ENCODE data around the gene RAD51B. TPM values are rescaled to one million over a fixed set of nuclear protein-coding genes. Genes with fewer than 3 reads are reported as not detected.
"Not testable (repeated sequence)": the region's sequence is repeated elsewhere in the genome, so short reads cannot be mapped to it uniquely, and the experiment has no call there.

Gene RAD51B
- total and polyA plus RNA-seq, 4 donors = 2.8 to 39.6 (median 13.3) TPM; not detected in 1

DNA sequence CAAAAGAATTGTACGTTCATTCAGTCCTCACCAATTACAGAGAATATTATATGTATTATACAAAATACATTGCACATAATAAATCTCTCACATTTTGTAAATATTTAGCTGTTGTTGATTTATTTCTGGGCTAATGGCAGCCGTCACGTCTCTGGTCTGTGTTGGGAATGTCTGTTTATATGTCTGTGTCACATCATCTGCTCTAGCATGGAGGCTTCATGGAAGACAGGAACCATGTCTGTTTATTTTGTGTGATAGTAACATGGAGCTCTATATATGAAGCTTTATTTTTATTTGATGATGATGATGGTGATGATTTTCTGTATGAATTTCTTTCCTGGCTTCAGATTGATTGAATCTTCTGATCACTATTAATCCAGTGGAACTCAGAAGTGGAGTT lies 138.4 kb downstream of the RAD51B start:
- 63 to 94% methylated on average over 3 of the region's 3 CpGs for WGBS, 2 donors
- ATAC-seq (ENCODE audit: low FRiP score) (no peak), DNase-seq (no peak)
- intact Hi-C loops (cut with DNase I) = no loop called here
- Histone ChIP-seq H3K27ac (ENCODE audit: low read depth in 1 of 2, low read length in 2 of 2) (no peak overlapping the region), H3K9me3 (ENCODE audit: control insufficient read depth, low read length) (no peaks in the 10 kb centered on the region), H3K36me3 (ENCODE audit: control insufficient read depth in 1 of 2, insufficient read depth in 2 of 2, low read length in 1 of 2) (no peaks in the 10 kb centered on the region), H3K27me3 (ENCODE audit: control insufficient read depth in 1 of 2, insufficient read depth in 2 of 2, low read length in 1 of 2) (no peaks in the 10 kb centered on the region), H3K4me3 (ENCODE audit: low read length in 2 of 2) (no peak overlapping the region), H3K4me1 (ENCODE audit: control insufficient read depth in 1 of 2, insufficient read depth in 2 of 2, low read length in 2 of 2) (no peaks in the 10 kb centered on the region)

DNA sequence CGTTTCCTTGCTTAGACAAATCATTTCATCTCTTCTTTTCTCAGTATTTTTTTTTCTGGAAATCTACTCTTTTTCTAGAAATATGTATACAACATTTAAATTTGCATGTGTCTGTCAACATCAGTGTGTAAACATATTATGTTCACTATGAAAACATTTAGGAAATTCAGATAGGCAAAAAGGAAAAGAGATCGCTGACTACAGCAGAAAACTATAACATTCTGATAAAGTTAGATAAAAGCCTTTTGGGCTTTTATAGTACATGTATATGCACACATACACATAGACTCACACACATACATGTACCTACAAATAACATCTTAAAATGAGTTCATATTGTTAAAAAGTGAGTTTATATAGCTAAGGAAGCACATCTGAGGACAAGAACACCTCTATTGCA lies 142.1 kb downstream of the RAD51B start:
- DNase-seq (no peak), ATAC-seq (ENCODE audit: low FRiP score) (no peak)
- H3K27ac ChIP-seq (ENCODE audit: low read depth in 1 of 2, low read length in 2 of 2) = no peak overlapping the region
- intact Hi-C loops (cut with DNase I) = no loop called here
- H3K36me3 ChIP-seq (ENCODE audit: control insufficient read depth in 1 of 2, insufficient read depth in 2 of 2, low read length in 1 of 2) = no peaks in the 10 kb centered on the region
- no peaks in the 10 kb centered on the region for H3K9me3 ChIP-seq (ENCODE audit: control insufficient read depth, low read length)
- no peaks in the 10 kb centered on the region for H3K4me1 ChIP-seq (ENCODE audit: control insufficient read depth in 1 of 2, insufficient read depth in 2 of 2, low read length in 2 of 2)
- no peaks in the 10 kb centered on the region for H3K27me3 ChIP-seq (ENCODE audit: control insufficient read depth in 1 of 2, insufficient read depth in 2 of 2, low read length in 1 of 2)
- H3K4me3 ChIP-seq (ENCODE audit: low read length in 2 of 2) = no peak overlapping the region
- WGBS, 2 donors = 94 to 96% methylated on average over 2 of the region's 2 CpGs

DNA sequence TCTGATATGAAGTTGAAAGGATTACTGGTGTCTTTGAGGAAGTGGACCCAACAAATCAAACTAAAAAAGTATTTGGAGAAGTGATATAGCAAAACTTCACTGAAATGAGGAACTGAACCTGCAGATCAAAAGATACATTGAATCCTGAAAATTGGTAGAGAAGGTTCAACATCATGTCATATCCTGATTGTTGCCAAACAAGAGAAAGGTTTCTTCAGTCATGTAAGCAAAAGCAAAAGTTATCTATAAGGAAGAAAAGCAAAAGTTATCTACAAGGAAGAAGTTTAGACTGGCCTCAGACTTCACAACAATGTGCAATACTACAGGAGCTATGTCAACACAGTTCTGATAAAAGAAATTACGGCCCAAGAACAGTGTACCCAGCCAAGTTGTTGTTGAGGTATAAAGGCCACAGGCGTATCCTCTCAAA lies 142.7 kb downstream of the RAD51B start:
- Histone ChIP-seq H3K4me3 (ENCODE audit: low read length in 2 of 2) (no peak overlapping the region), H3K27me3 (ENCODE audit: control insufficient read depth in 1 of 2, insufficient read depth in 2 of 2, low read length in 1 of 2) (no peaks in the 10 kb centered on the region), H3K27ac (ENCODE audit: low read depth in 1 of 2, low read length in 2 of 2) (no peak overlapping the region), H3K36me3 (ENCODE audit: control insufficient read depth in 1 of 2, insufficient read depth in 2 of 2, low read length in 1 of 2) (no peaks in the 10 kb centered on the region), H3K4me1 (ENCODE audit: control insufficient read depth in 1 of 2, insufficient read depth in 2 of 2, low read length in 2 of 2) (no peaks in the 10 kb centered on the region), H3K9me3 (ENCODE audit: control insufficient read depth, low read length) (no peaks in the 10 kb centered on the region)
- intact Hi-C loops (cut with DNase I) = no loop called here
- 73 to 77% methylated on average over 2 of the region's 2 CpGs for WGBS, 2 donors
- ATAC-seq (ENCODE audit: low FRiP score) (no peak), DNase-seq (no peak)

DNA sequence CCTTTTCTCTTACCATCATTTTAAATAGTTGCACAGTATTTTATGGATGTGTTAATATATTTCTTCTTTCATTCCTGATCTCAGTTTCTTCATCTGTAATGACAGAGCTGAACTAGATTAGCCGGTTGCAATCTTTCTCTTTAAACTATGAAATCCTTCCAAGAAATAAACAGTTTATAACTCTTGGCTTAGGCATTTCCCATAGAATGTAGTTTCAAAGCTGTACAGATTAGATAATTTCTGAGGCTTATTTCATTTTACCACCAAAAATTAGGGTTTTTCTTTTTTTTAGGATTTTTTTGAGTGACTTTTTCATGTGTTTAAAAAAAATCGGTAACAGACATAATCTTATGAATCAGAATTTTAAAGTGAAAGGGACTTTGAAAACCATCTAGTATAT lies 144.0 kb downstream of the RAD51B start:
- WGBS, 2 donors = 19 to 28% methylated on average over 2 of the region's 2 CpGs
- Histone ChIP-seq H3K27me3 (ENCODE audit: control insufficient read depth in 1 of 2, insufficient read depth in 2 of 2, low read length in 1 of 2) (no peaks in the 10 kb centered on the region), H3K4me3 (ENCODE audit: low read length in 2 of 2) (no peak overlapping the region), H3K9me3 (ENCODE audit: control insufficient read depth, low read length) (no peaks in the 10 kb centered on the region), H3K27ac (ENCODE audit: low read depth in 1 of 2, low read length in 2 of 2) (no peak overlapping the region), H3K4me1 (ENCODE audit: control insufficient read depth in 1 of 2, insufficient read depth in 2 of 2, low read length in 2 of 2) (no peaks in the 10 kb centered on the region), H3K36me3 (ENCODE audit: control insufficient read depth in 1 of 2, insufficient read depth in 2 of 2, low read length in 1 of 2) (no peaks in the 10 kb centered on the region)
- DNase-seq (no peak), ATAC-seq (ENCODE audit: low FRiP score) (no peak)
- intact Hi-C loops (cut with DNase I) = no loop called here

DNA sequence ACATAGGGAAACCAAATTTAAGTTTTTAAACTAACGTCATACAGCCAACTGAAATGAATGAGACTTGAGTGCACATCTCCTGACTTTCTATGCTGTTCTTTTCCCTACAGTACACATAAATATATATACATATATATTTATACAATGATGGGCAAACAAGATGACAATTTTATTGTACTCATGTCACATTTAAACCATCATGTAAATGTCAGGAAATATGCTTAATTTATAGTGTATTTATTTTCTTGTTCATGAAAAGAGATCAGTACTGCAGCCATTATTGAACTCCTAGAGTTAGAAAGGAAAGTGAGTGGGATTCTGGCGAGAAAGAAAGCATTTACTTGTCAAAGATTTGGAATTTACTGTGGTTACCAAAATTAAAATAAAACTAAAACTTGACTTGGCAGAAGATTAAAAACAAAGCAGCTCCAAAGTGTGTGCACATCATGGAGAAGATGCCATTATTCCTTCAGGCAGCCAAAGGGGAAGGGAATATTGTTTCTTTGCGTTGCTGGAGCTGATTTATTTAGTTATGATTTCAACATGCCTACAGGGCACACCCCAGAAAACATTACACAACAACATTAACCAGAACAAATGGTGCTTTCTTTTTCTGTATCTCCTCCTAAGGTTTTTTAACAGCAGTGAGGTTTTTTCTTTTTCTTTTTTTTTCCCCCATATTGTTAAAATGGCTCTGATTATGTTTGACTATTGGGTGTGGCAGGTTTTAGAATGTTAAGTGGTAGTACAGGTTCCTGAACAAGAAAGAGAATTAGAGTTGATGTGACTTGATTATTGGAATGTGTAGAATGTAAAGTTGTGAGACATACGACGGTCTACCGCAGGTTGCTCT lies 144.6 kb downstream of the RAD51B start:
- H3K27me3 ChIP-seq (ENCODE audit: control insufficient read depth in 1 of 2, insufficient read depth in 2 of 2, low read length in 1 of 2) = no peaks in the 10 kb centered on the region
- H3K9me3 ChIP-seq (ENCODE audit: control insufficient read depth, low read length) = no peaks in the 10 kb centered on the region
- no peak for DNase-seq
- ATAC-seq (ENCODE audit: low FRiP score) = peak; percentile 62
- no peak overlapping the region for H3K27ac ChIP-seq (ENCODE audit: low read depth in 1 of 2, low read length in 2 of 2)
- intact Hi-C loops (cut with DNase I) = no loop called here
- no peaks in the 10 kb centered on the region for H3K36me3 ChIP-seq (ENCODE audit: control insufficient read depth in 1 of 2, insufficient read depth in 2 of 2, low read length in 1 of 2)
- no peaks in the 10 kb centered on the region for H3K4me1 ChIP-seq (ENCODE audit: control insufficient read depth in 1 of 2, insufficient read depth in 2 of 2, low read length in 2 of 2)
- 72 to 77% methylated on average over 6 of the region's 6 CpGs for WGBS, 2 donors
- no peak overlapping the region for H3K4me3 ChIP-seq (ENCODE audit: low read length in 2 of 2)

DNA sequence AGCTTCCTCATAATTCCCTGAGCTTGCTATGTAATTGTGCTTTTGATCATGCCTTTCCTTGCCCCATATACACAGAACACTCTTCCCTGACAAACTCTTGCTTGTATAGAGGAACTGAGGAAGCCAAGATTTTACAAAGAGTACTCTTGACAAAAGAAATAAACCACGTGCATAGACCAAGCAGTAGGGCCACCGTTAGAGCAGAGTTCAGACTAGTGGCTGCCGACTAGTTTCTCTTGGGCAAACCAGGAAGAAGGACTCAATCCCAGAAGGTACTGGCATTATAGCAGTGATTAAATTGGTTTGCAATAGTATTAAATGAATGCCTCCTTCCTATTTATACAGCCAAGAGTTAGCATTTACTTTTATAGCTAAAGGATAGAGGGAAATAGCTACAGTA lies 146.1 kb downstream of the RAD51B start:
- ATAC-seq (ENCODE audit: low FRiP score) = no peak
- intact Hi-C loops (cut with DNase I) = no loop called here
- Histone ChIP-seq H3K27me3 (ENCODE audit: control insufficient read depth in 1 of 2, insufficient read depth in 2 of 2, low read length in 1 of 2) (no peaks in the 10 kb centered on the region), H3K4me1 (ENCODE audit: control insufficient read depth in 1 of 2, insufficient read depth in 2 of 2, low read length in 2 of 2) (no peaks in the 10 kb centered on the region), H3K27ac (ENCODE audit: low read depth in 1 of 2, low read length in 2 of 2) (no peak overlapping the region), H3K4me3 (ENCODE audit: low read length in 2 of 2) (no peak overlapping the region), H3K9me3 (ENCODE audit: control insufficient read depth, low read length) (no peaks in the 10 kb centered on the region), H3K36me3 (ENCODE audit: control insufficient read depth in 1 of 2, insufficient read depth in 2 of 2, low read length in 1 of 2) (no peaks in the 10 kb centered on the region)
- WGBS, 2 donors = 93 to 94% methylated on average over 3 of the region's 3 CpGs
- DNase-seq = no peak

DNA sequence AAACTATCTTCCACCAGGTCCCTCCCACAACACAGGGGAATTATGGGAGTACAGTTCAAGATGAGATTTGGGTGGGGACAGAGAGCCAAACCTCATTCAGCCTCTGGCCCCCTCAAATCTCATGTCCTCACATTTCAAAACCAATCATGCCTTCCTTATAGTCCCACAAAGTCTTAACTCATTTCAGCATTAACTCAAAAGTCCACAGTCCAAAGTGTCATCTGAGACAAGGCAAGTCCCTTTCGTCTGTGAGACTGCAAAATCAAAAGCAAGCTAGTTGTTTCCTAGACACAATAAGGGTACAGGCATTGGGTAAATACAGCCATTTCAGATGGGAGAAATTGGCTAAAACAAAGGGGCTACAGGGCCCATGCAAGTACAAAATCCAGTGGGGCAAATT lies 147.6 kb downstream of the RAD51B start:
- Histone ChIP-seq H3K4me1 (ENCODE audit: control insufficient read depth in 1 of 2, insufficient read depth in 2 of 2, low read length in 2 of 2) (no peaks in the 10 kb centered on the region), H3K36me3 (ENCODE audit: control insufficient read depth in 1 of 2, insufficient read depth in 2 of 2, low read length in 1 of 2) (no peaks in the 10 kb centered on the region), H3K27ac (ENCODE audit: low read depth in 1 of 2, low read length in 2 of 2) (no peak overlapping the region), H3K27me3 (ENCODE audit: control insufficient read depth in 1 of 2, insufficient read depth in 2 of 2, low read length in 1 of 2) (no peaks in the 10 kb centered on the region), H3K9me3 (ENCODE audit: control insufficient read depth, low read length) (no peaks in the 10 kb centered on the region), H3K4me3 (ENCODE audit: low read length in 2 of 2) (no peak overlapping the region)
- intact Hi-C loops (cut with DNase I) = no loop called here
- 94 to 100% methylated on average over 1 of the region's 1 CpG for WGBS, 2 donors
- ATAC-seq (ENCODE audit: low FRiP score) (no peak), DNase-seq (no peak)

DNA sequence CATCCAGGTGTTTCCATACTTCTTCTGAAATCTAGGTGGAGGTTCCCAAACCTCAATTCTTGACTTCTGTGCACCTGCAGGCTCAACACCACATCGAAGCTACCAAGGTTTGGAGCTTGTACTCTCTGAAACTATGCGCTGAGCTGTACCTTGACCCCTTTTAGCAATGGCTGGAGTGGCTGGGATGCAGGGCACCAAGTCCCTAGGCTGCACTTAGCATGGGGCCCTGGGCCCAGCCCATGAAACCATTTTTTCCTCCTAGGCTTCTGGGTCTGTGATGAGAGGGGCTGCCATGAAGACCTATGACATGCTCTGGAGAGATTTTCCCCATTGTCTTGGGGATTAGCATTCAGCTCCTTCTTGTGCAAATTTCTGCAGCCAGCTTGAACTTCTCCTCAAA lies 148.4 kb downstream of the RAD51B start:
- H3K27ac ChIP-seq (ENCODE audit: low read depth in 1 of 2, low read length in 2 of 2); H3K4me1 ChIP-seq (ENCODE audit: control insufficient read depth in 1 of 2, insufficient read depth in 2 of 2, low read length in 2 of 2); intact Hi-C loops (cut with DNase I): not testable (repeated sequence)

DNA sequence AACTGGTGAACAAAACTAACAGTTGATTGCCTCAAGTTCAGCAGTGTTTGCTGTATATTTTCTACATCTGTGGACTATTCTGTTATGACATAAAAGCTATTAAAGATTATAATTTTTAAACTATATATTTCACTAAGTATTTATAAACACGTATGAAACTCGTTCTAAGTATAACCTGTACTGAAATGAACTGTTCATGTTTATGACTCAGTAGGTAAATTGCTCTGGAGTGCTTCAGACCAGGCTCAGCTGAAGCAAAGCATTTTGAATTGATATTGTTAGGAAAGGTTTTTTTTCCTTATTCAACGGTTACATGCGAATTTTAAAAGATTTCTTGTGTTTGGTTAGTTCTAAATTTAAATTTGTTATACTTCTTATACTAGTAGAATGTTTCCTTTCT lies 151.3 kb downstream of the RAD51B start:
- H3K36me3 ChIP-seq (ENCODE audit: control insufficient read depth in 1 of 2, insufficient read depth in 2 of 2, low read length in 1 of 2) = no peaks in the 10 kb centered on the region
- H3K4me3 ChIP-seq (ENCODE audit: low read length in 2 of 2) = no peak overlapping the region
- no peaks in the 10 kb centered on the region for H3K9me3 ChIP-seq (ENCODE audit: control insufficient read depth, low read length)
- no peaks in the 10 kb centered on the region for H3K4me1 ChIP-seq (ENCODE audit: control insufficient read depth in 1 of 2, insufficient read depth in 2 of 2, low read length in 2 of 2)
- ATAC-seq (ENCODE audit: low FRiP score) (no peak), DNase-seq (no peak)
- no peaks in the 10 kb centered on the region for H3K27me3 ChIP-seq (ENCODE audit: control insufficient read depth in 1 of 2, insufficient read depth in 2 of 2, low read length in 1 of 2)
- intact Hi-C loops (cut with DNase I) = no loop called here
- WGBS, 2 donors = 49 to 57% methylated on average over 4 of the region's 4 CpGs
- H3K27ac ChIP-seq (ENCODE audit: low read depth in 1 of 2, low read length in 2 of 2) = no peak overlapping the region

More for the DNA sequence above, 148.4 kb downstream of the RAD51B start:
- H3K36me3 ChIP-seq (ENCODE audit: control insufficient read depth in 1 of 2, insufficient read depth in 2 of 2, low read length in 1 of 2); H3K9me3 ChIP-seq (ENCODE audit: control insufficient read depth, low read length); ATAC-seq (ENCODE audit: low FRiP score); H3K27me3 ChIP-seq (ENCODE audit: control insufficient read depth in 1 of 2, insufficient read depth in 2 of 2, low read length in 1 of 2); DNase-seq; H3K4me3 ChIP-seq (ENCODE audit: low read length in 2 of 2): not testable (repeated sequence)
- WGBS, 2 donors = 94 to 98% methylated on average over 2 of the region's 2 CpGs

Measured in aorta (tissue), 5 donors.